ENCODE results near the gene GLCE.

DNA sequence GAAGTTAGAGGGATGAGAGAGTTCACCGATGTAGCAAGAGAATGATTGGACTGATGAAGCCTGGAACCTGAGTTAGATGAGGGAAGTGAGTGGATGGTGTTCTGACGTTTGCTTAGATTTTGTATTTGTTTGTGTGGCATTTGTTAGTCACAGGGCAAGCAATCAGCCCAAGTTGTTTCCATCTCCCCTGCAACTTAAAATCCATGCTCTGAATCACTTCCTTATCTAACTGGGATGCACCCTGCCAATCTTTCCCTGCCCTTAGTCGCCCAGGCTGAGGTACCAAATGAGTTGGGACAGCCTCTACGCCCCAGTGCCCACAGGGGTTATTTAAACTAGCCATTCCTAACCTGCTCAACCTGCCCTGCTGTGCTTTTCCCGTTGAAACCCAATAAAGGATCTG lies 150.9 kb downstream of the GLCE start:
- TF ChIP-seq, protein P1, sequence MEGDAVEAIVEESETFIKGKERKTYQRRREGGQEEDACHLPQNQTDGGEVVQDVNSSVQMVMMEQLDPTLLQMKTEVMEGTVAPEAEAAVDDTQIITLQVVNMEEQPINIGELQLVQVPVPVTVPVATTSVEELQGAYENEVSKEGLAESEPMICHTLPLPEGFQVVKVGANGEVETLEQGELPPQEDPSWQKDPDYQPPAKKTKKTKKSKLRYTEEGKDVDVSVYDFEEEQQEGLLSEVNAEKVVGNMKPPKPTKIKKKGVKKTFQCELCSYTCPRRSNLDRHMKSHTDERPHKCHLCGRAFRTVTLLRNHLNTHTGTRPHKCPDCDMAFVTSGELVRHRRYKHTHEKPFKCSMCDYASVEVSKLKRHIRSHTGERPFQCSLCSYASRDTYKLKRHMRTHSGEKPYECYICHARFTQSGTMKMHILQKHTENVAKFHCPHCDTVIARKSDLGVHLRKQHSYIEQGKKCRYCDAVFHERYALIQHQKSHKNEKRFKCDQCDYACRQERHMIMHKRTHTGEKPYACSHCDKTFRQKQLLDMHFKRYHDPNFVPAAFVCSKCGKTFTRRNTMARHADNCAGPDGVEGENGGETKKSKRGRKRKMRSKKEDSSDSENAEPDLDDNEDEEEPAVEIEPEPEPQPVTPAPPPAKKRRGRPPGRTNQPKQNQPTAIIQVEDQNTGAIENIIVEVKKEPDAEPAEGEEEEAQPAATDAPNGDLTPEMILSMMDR (IDR thresholded peaks at IDR 0.05; ENCODE audit: insufficient read depth, low read depth, low read length), result no peak
- no peak for TF ChIP-seq EZH2 (IDR thresholded peaks at IDR 0.05; ENCODE audit: insufficient read depth, low read length)
